GM12801 (cell line): ENCODE results near the gene LRCH1.

Source experiments
- TF ChIP-seq, protein P1 (sequence below): IDR thresholded peaks from one replicate; pipeline ENCODE4 v1.5.1; 2011; ENCODE audit warnings: control low read depth; ENCODE audit not compliant: insufficient read length; ENCODE audit errors: extremely low read depth

The LRCH1 gene, protein sequence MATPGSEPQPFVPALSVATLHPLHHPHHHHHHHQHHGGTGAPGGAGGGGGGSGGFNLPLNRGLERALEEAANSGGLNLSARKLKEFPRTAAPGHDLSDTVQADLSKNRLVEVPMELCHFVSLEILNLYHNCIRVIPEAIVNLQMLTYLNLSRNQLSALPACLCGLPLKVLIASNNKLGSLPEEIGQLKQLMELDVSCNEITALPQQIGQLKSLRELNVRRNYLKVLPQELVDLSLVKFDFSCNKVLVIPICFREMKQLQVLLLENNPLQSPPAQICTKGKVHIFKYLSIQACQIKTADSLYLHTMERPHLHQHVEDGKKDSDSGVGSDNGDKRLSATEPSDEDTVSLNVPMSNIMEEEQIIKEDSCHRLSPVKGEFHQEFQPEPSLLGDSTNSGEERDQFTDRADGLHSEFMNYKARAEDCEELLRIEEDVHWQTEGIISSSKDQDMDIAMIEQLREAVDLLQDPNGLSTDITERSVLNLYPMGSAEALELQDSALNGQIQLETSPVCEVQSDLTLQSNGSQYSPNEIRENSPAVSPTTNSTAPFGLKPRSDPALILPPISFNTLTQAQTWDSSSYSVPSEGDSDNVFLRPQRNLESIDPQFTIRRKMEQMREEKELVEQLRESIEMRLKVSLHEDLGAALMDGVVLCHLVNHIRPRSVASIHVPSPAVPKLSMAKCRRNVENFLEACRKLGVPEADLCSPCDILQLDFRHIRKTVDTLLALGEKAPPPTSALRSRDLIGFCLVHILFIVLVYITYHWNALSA

DNA sequence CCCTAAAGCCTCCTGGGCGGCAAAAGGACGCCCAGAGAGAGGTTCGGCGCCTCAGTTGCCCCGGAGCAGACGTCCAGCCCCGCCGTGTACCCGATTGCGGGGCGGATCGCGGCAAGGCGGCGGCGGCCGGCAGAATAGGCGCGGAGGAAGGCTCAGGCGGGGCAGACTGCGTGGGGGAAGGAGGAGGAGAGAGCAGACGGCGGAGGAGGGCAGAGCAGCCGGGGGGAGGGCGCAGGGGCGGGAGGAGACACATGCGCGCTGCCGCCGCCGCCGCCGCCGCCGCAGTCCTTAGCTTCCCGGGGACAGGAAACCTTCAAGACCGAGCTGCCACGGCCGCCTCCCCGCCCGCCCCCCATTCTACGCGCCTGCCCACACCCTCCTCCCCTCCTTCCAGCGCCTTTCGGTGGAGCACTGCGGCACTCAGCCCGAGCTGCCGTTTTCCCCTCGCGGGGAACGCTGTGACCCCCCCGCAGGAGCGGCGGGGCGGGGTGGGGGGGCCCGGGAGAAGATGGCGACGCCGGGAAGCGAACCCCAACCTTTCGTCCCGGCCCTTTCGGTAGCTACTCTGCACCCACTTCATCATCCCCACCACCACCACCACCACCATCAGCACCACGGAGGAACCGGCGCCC is at the start of gene LRCH1:
Gene LRCH1 (plus strand): TSS at position 282 of the 632 bp plus-strand sequence. CDS start 227 bp downstream, at position 509.
- TF ChIP-seq, protein P1, sequence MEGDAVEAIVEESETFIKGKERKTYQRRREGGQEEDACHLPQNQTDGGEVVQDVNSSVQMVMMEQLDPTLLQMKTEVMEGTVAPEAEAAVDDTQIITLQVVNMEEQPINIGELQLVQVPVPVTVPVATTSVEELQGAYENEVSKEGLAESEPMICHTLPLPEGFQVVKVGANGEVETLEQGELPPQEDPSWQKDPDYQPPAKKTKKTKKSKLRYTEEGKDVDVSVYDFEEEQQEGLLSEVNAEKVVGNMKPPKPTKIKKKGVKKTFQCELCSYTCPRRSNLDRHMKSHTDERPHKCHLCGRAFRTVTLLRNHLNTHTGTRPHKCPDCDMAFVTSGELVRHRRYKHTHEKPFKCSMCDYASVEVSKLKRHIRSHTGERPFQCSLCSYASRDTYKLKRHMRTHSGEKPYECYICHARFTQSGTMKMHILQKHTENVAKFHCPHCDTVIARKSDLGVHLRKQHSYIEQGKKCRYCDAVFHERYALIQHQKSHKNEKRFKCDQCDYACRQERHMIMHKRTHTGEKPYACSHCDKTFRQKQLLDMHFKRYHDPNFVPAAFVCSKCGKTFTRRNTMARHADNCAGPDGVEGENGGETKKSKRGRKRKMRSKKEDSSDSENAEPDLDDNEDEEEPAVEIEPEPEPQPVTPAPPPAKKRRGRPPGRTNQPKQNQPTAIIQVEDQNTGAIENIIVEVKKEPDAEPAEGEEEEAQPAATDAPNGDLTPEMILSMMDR = no peak

DNA sequence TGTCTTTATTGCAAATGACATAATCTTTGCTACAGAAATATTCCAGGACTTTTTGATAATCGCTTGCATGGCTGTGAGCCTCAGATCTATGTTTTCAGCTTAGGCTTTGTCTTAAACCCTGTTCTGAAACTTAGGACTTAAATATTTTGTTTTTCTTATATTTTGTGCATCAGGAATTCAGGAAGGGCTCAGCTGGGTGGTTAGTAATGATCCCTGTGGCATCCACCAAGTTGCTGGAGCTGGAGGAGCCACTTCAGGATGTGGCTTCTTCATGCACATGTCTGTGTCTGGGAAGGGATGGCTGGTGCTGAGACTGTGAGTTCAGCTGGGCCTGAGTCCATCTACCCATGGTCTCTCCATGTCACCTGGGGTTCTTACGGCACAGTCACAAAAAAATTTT is 48.9 kb upstream of the LRCH1 start:
- TF ChIP-seq, protein P1 = no peak

DNA sequence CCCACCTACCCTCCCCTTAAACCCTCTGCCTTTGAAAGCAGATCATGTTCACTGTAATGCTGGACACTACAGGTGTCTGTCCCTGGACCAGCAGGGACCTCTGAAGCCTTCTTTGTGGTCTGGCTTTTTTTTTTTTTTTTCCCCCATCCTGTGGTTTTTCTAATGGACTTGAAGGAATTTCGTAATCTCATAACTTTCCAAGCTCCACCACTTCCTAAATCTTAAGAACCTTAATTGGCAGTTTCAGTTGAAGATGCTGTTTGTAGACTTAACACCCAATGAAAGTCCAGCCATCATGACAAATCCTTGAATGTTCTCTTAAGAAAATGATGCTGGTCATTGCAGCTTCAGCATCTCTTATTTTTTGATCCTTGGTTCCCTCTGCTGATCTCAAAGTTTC is 45.0 kb upstream of the LRCH1 start:
- TF ChIP-seq, protein P1 = no peak

DNA sequence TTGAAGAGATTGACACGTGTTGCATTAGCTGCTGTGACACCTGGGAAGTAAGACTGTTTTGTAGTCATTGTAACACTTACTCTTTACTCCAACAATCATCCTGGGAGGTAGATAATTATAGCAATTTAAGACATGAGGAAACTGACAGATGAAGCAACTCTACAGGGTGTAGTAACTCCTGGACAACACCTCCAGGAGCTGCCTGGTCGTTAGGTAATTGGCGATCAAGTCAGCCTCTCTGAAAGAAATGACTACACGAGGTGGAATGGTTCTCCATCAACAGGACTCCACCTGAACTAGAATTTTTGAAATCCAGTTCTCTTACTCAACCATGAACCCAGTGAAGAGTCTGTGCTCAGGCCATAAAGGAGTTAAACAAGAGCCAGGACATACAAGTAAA is 43.0 kb upstream of the LRCH1 start:
- TF ChIP-seq, protein P1 = no peak

DNA sequence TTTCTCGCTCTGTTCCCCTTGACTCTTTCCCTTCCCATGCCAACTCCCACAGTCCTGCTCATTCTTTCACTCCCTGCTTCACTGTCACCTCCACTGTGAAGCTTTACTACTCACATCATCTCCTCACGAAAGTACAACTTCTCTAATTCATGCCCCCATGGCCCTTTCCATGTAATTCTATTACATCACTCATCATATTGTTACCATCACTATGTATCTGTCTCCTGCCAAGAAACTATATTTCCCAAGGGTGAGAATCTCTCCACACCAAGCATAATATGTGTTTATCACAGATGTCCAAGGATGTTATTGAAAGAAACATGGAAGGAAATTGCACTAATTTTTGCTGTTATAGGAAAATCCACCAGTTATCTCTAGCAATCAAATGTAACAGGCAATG is 37.2 kb upstream of the LRCH1 start:
- TF ChIP-seq, protein P1 = no peak

DNA sequence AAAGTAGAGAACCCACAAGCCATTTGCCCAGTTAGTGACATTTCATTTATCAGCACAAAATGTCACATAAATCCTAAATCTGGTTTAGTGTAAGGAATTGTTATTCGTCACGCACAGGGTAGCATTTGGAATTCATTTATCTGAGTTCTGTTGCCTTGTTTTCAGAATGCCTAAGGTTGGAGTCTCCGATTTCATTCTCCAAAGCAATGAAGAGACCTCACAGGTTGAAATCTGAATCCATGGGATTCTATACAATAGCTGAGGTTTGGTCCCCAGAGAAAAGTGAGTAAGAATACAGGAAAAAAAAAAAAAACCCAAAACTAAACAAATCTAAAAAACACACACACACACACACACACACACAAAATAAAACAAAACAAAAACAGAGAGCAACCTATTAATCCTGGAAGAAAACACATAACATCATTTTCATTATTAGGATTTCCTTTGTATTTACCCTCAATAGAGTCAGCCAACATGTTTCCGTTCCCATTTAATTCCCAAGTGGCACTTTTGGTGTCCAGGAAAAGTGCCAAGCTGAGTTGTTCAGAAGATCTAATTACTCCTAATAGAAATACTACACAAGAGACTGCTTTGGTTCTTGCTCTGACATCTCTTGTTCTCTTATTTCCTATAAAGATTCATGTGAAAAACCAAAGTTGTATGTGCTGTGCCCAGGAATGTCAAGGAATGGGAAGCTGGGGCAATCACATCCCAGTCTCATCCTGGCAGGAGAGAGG is 36.2 kb upstream of the LRCH1 start:
- TF ChIP-seq, protein P1 = no peak
